HCT116 (cell line): ENCODE data around the gene SP3.

Source experiments
- ATF3 ChIP-seq: IDR thresholded peaks from 2 replicates; pipeline ENCODE4 v1.6.1; 2012
- CBX3 ChIP-seq: IDR thresholded peaks from 2 replicates; pipeline ENCODE4 v1.6.1; 2012; ENCODE audit warnings: low read depth
- CEBPB ChIP-seq: IDR thresholded peaks from 2 replicates; pipeline ENCODE4 v1.6.1; 2012; ENCODE audit warnings: low read depth
- CTCF ChIP-seq, 3 experiments: fragments of 200-600 bp in 1 of 3; sonication (generic) in 1 of 3; IDR thresholded peaks in 2 of 3; conservative IDR thresholded peaks in 1 of 3; 2 replicates each; pipeline ENCODE4 v1.5.1; 2012 to 2017; ENCODE audit warnings: low read depth in 2 of 3, low read length in 2 of 3, antibody characterized with exemption in 1 of 3, borderline replicate concordance in 1 of 3, control low read depth in 1 of 3, mild to moderate bottlenecking in 1 of 3, mixed read lengths in 1 of 3, mixed run types in 1 of 3, moderate library complexity in 1 of 3; ENCODE audit not compliant: insufficient read depth in 1 of 3
- EZH2 ChIP-seq: fragments of 200-600 bp; sonication (generic); IDR thresholded peaks from 2 replicates; pipeline ENCODE4 v1.6.1; 2017; ENCODE audit warnings: antibody characterized with exemption, mixed run types
- EZH2phosphoT487 ChIP-seq: fragments of 200-600 bp; IDR thresholded peaks from 2 replicates; pipeline ENCODE4 v1.6.1; 2018; ENCODE audit warnings: antibody characterized with exemption, borderline replicate concordance
- JUND ChIP-seq: IDR thresholded peaks from 2 replicates; pipeline ENCODE4 v1.6.1; 2012
- MAX ChIP-seq: IDR thresholded peaks from 2 replicates; pipeline ENCODE4 v1.6.1; 2012
- POLR2A ChIP-seq: IDR thresholded peaks from 2 replicates; pipeline ENCODE4 v1.7.0; 2011; ENCODE audit warnings: borderline replicate concordance; ENCODE audit not compliant: insufficient read depth, insufficient read length; ENCODE audit errors: extremely low read depth
- POLR2AphosphoS5 ChIP-seq: IDR thresholded peaks from 2 replicates; pipeline ENCODE4 v1.6.1; 2011; ENCODE audit warnings: mild to moderate bottlenecking, low read depth, low read length, moderate library complexity
- RAD21 ChIP-seq: IDR thresholded peaks from 2 replicates; pipeline ENCODE4 v1.6.1; 2012; ENCODE audit warnings: low read depth, mild to moderate bottlenecking
- TCF7L2 ChIP-seq: IDR thresholded peaks from 2 replicates; pipeline ENCODE4 v1.7.0; 2011; ENCODE audit warnings: borderline replicate concordance, inconsistent platforms; ENCODE audit not compliant: insufficient read depth, insufficient read length; ENCODE audit errors: extremely low read depth
- ZBTB33 ChIP-seq: IDR thresholded peaks from 2 replicates; pipeline ENCODE4 v1.6.1; 2011; ENCODE audit warnings: mild to moderate bottlenecking, low read length, moderate library complexity; ENCODE audit not compliant: insufficient replicate concordance; ENCODE audit errors: extremely low read depth

- TF ChIP-seq TCF7L2 (no peak), ZBTB33 (no peak), POLR2AphosphoS5 (no peak), EZH2 (no peak), MAX (no peak), JUND (no peak), CTCF (IDR thresholded peaks at IDR 0.05 in 2 of 3, conservative IDR thresholded peaks at IDR 0.05 in 1 of 3; ENCODE audit: borderline replicate concordance in 1 of 3, insufficient read depth in 1 of 3, low read depth in 2 of 3, low read length in 2 of 3) (0 out of 6 replicates have a peak, but pooled peaks of 1 of the 3 experiments have one; percentile 11), CEBPB (no peak), EZH2phosphoT487 (no peak), POLR2A (no peak), CBX3 (no peak), ATF3 (no peak), RAD21 (no peak)
Observed at GRCh38 chr2:173860082-173860481, 105.1 kb downstream of the SP3 start.
